ENCODE data around the gene WDR82. TPM values are rescaled to one million over a fixed set of nuclear protein-coding genes. Genes with fewer than 3 reads are reported as not detected.

Gene WDR82
- total RNA-seq, 1 donor from 2014 or later = 71.5 TPM

- intact Hi-C loops (cut with DNase I) = no loop called here
- ATAC-seq = no peak
These were observed 59.4 kb downstream of the WDR82 start for GRCh38 chr3:52218937-52219650.

GRCh38 chr3:52218454-52218853 is 60.0 kb downstream of the WDR82 start:
- no peak for ATAC-seq
- peak; percentile 44 for DNase-seq (ENCODE audit: low spot score)
- intact Hi-C loops (cut with DNase I) = no loop called here

More at GRCh38 chr3:52218937-52219650, 59.4 kb downstream of the WDR82 start:
- DNase-seq (ENCODE audit: low spot score) = no peak

- intact Hi-C loops (cut with DNase I) = no loop called here
- DNase-seq (ENCODE audit: low spot score) (peak; percentile 48), ATAC-seq (no peak)
These were observed 60.4 kb downstream of the WDR82 start for GRCh38 chr3:52218026-52218425.

GRCh38 chr3:52217409-52217805 is 61.0 kb downstream of the WDR82 start:
- intact Hi-C loops (cut with DNase I) = no loop called here
- no peak for ATAC-seq
- peak; percentile 51 for DNase-seq (ENCODE audit: low spot score)

GRCh38 chr3:52216585-52217408 is 61.7 kb downstream of the WDR82 start:
- intact Hi-C loops (cut with DNase I) = no loop called here
- ATAC-seq = peak; percentile 67
- DNase-seq (ENCODE audit: low spot score) = peak; percentile 71

- DNase-seq (ENCODE audit: low spot score) (no peak), ATAC-seq (no peak)
- intact Hi-C loops (cut with DNase I) = no loop called here
These were observed 63.1 kb downstream of the WDR82 start for GRCh38 chr3:52215351-52215750.

- intact Hi-C loops (cut with DNase I) = no loop called here
- ATAC-seq (no peak), DNase-seq (ENCODE audit: low spot score) (no peak)
These were observed 64.5 kb downstream of the WDR82 start for GRCh38 chr3:52213901-52214300.

GRCh38 chr3:52213005-52213404 is 65.4 kb downstream of the WDR82 start:
- DNase-seq (ENCODE audit: low spot score) = no peak
- intact Hi-C loops (cut with DNase I) = no loop called here
- no peak for ATAC-seq

GRCh38 chr3:52211268-52211891 is 67.1 kb downstream of the WDR82 start:
- intact Hi-C loops (cut with DNase I) = no loop called here
- ATAC-seq = no peak
- DNase-seq (ENCODE audit: low spot score) = no peak

- intact Hi-C loops (cut with DNase I) = no loop called here
- peak; percentile 33 for ATAC-seq
- DNase-seq (ENCODE audit: low spot score) = no peak
These were observed 67.9 kb downstream of the WDR82 start for GRCh38 chr3:52210550-52211046.

- intact Hi-C loops (cut with DNase I) = no loop called here
- ATAC-seq (no peak), DNase-seq (ENCODE audit: low spot score) (no peak)
These were observed 68.4 kb downstream of the WDR82 start for GRCh38 chr3:52210037-52210436.

- intact Hi-C loops (cut with DNase I) = no loop called here
- ATAC-seq = no peak
These were observed 69.9 kb downstream of the WDR82 start for GRCh38 chr3:52208556-52208955.

GRCh38 chr3:52205727-52206372 is 72.6 kb downstream of the WDR82 start:
- ATAC-seq (no peak), DNase-seq (ENCODE audit: low spot score) (no peak)
- intact Hi-C loops (cut with DNase I) = no loop called here

More at GRCh38 chr3:52208556-52208955, 69.9 kb downstream of the WDR82 start:
- no peak for DNase-seq (ENCODE audit: low spot score)

Small RNAs within 50 kb of the gene (microRNA-seq; reads per million reads assigned to microRNA genes)
- gene MIR135A1 = not detected
- 90,441 reads per million, percentile 99 among the genes with 10 or more reads in this experiment for gene MIRLET7G

Other genes starting within 250 kb of the WDR82 start
- gene DUSP7, start 222.1 kb downstream of the WDR82 start, total RNA-seq = 22.1 TPM
- 2.1 TPM for gene POC1A, start 124.2 kb downstream of the WDR82 start, total RNA-seq
- gene ALAS1, start 80.5 kb downstream of the WDR82 start, total RNA-seq = 39.1 TPM
- 1.1 TPM for gene TLR9, start 53.0 kb downstream of the WDR82 start, total RNA-seq
- gene TWF2, start 39.5 kb downstream of the WDR82 start, total RNA-seq = 39.8 TPM
- 36.9 TPM for gene PPM1M, start 32.9 kb downstream of the WDR82 start, total RNA-seq
- gene GLYCTK, start 9.2 kb upstream of the WDR82 start, total RNA-seq = 16.7 TPM
- gene DNAH1, start 37.7 kb upstream of the WDR82 start, total RNA-seq = 20.1 TPM
- 59.5 TPM for gene BAP1, start 131.4 kb upstream of the WDR82 start, total RNA-seq
- 11.4 TPM for gene PHF7, start 132.0 kb upstream of the WDR82 start, total RNA-seq
- 38.3 TPM for gene SEMA3G, start 166.5 kb upstream of the WDR82 start, total RNA-seq
- 205 TPM for gene TNNC1, start 175.4 kb upstream of the WDR82 start, total RNA-seq
- gene NISCH, start 177.0 kb upstream of the WDR82 start, total RNA-seq = 163 TPM
- 256 TPM for gene STAB1, start 216.7 kb upstream of the WDR82 start, total RNA-seq